DND-41 (cell line): ENCODE results near the gene ST8SIA4.

Experiments used
- ATAC-seq: fragments of 200-7000 bp; cut with Tn5 transposase; 3 replicates; pipeline ENCODE4 v1.9.1; 2021; ENCODE audit warnings: low read depth; ENCODE audit not compliant: insufficient read depth
- DNase-seq: peaks from one replicate; pipeline ENCODE4 v3.0.0-alpha.2; 2020
- H2AFZ ChIP-seq: 2 replicates; pipeline ENCODE4 v1.6.0; 2012; ENCODE audit warnings: low read depth, low read length
- H3K27ac ChIP-seq: 2 replicates; pipeline ENCODE4 v1.5.1; 2012; ENCODE audit warnings: low read length, inconsistent platforms
- H3K27me3 ChIP-seq: fragments of 200-600 bp; sonication (generic); 2 replicates; pipeline ENCODE4 v1.6.0; 2012; ENCODE audit warnings: low read length, mild to moderate bottlenecking, inconsistent platforms; ENCODE audit not compliant: insufficient read depth, poor library complexity
- H3K36me3 ChIP-seq: 2 replicates; pipeline ENCODE4 v1.5.1; 2012; ENCODE audit warnings: low read length, inconsistent platforms; ENCODE audit not compliant: insufficient read depth
- H3K4me1 ChIP-seq: 2 replicates; pipeline ENCODE4 v1.5.1; 2012; ENCODE audit warnings: mild to moderate bottlenecking, low read length; ENCODE audit not compliant: insufficient read depth
- H3K4me2 ChIP-seq: 2 replicates; pipeline ENCODE4 v1.6.0; 2012; ENCODE audit warnings: mild to moderate bottlenecking, moderate library complexity, low read length, inconsistent platforms; ENCODE audit not compliant: insufficient read depth
- H3K4me3 ChIP-seq, 2 experiments: fragments of 200-600 bp in 1 of 2; shearing (Covaris generic) in 1 of 2; 2 replicates each; pipeline ENCODE4 v1.5.1; 2012 to 2016; ENCODE audit warnings: inconsistent platforms in 2 of 2, low read length in 2 of 2, mild to moderate bottlenecking in 2 of 2, low read depth in 1 of 2, moderate library complexity in 1 of 2
- H3K79me2 ChIP-seq: 2 replicates; pipeline ENCODE4 v1.6.0; 2012; ENCODE audit warnings: low read length, inconsistent platforms; ENCODE audit not compliant: insufficient read depth
- H3K9ac ChIP-seq: 2 replicates; pipeline ENCODE4 v1.6.0; 2012; ENCODE audit warnings: low read depth, mild to moderate bottlenecking, inconsistent platforms, low read length, moderate library complexity
- H3K9me3 ChIP-seq: 2 replicates; pipeline ENCODE4 v1.5.1; 2012; ENCODE audit warnings: low read length, moderate library complexity, mild to moderate bottlenecking, inconsistent platforms; ENCODE audit not compliant: insufficient read depth, severe bottlenecking
- H4K20me1 ChIP-seq: 2 replicates; pipeline ENCODE4 v1.6.0; 2012; ENCODE audit warnings: low read length; ENCODE audit not compliant: insufficient read depth
- EZH2 ChIP-seq: IDR thresholded peaks from 3 replicates; pipeline ENCODE4 v1.6.1; 2012; ENCODE audit warnings: borderline replicate concordance, low read depth, mild to moderate bottlenecking, moderate library complexity, low read length, inconsistent platforms; ENCODE audit not compliant: severe bottlenecking
- TF ChIP-seq, protein P1 (sequence below): IDR thresholded peaks from 2 replicates; pipeline ENCODE4 v1.5.1; 2012; ENCODE audit warnings: borderline replicate concordance, low read length, moderate library complexity, mild to moderate bottlenecking; ENCODE audit not compliant: poor library complexity, severe bottlenecking; ENCODE audit errors: extremely low read depth

ST8SIA4 gene

DNA sequence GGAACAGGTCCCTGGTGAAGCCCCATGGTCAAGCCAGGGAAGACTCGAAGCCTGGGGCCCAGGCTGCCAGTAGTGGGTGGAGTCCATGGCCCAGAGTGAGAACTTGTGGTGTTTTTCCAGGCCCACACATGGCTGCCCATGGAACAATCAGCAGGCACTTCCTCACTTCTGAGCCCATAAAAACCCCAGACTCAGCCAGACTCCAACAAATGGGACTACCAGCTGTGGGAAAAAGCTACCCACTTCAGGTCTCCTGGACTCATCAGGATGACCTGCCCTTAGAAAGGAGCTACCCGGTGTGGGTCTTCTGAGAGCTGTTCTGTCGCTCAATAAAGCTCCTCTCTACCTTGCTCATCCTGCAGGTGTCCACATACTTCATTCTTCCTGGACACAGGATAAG is 108.9 kb downstream of the ST8SIA4 start:
- peaks cover 19% of the 10 kb centered on the region for H3K4me1 ChIP-seq
- H3K27ac ChIP-seq: no peak overlapping the region
- no peak overlapping the region for H3K4me2 ChIP-seq
- DNase-seq: no peak
- H3K36me3 ChIP-seq: peaks cover 11% of the 10 kb centered on the region; the same call in 1 of the 2 replicates
- H3K4me3 ChIP-seq: peak overlapping the region in 1 of 2 experiments; percentile 16; a peak in 1 of 4 replicates
- H4K20me1 ChIP-seq: no peaks in the 10 kb centered on the region
- no peak for ATAC-seq
- no peak overlapping the region for H2AFZ ChIP-seq
- no peak overlapping the region for H3K9ac ChIP-seq
- TF ChIP-seq, protein P1, sequence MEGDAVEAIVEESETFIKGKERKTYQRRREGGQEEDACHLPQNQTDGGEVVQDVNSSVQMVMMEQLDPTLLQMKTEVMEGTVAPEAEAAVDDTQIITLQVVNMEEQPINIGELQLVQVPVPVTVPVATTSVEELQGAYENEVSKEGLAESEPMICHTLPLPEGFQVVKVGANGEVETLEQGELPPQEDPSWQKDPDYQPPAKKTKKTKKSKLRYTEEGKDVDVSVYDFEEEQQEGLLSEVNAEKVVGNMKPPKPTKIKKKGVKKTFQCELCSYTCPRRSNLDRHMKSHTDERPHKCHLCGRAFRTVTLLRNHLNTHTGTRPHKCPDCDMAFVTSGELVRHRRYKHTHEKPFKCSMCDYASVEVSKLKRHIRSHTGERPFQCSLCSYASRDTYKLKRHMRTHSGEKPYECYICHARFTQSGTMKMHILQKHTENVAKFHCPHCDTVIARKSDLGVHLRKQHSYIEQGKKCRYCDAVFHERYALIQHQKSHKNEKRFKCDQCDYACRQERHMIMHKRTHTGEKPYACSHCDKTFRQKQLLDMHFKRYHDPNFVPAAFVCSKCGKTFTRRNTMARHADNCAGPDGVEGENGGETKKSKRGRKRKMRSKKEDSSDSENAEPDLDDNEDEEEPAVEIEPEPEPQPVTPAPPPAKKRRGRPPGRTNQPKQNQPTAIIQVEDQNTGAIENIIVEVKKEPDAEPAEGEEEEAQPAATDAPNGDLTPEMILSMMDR: no peak
- TF ChIP-seq EZH2: no peak
- H3K9me3 ChIP-seq: peaks cover 22% of the 10 kb centered on the region
- no peaks in the 10 kb centered on the region for H3K79me2 ChIP-seq
- no peaks in the 10 kb centered on the region for H3K27me3 ChIP-seq

DNA sequence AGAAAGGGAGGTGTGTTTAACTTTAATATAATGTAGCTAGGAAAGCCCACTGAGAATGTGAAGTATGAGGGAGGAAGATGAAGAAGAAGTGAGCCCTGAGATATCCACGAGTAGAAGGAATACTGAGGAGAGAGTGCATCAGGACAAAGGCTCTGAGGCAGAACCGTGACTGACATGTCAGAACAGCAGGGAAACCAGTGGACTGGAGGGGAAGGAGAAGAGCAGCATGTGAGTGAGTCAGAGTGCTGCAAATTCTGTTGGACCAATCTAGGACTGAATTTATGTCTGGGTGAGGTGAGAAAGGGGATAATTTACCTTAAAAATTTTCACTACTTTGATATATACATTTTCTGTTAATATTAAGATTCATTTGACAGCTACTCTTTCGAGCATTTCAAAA is 110.3 kb downstream of the ST8SIA4 start:
- DNase-seq (no peak), ATAC-seq (no peak)
- no peak for TF ChIP-seq EZH2
- TF ChIP-seq, protein P1: no peak
- no peaks in the 10 kb centered on the region for H3K27me3 ChIP-seq
- no peaks in the 10 kb centered on the region for H4K20me1 ChIP-seq
- no peak overlapping the region for H2AFZ ChIP-seq
- H3K36me3 ChIP-seq: peaks cover 11% of the 10 kb centered on the region; the same call in 1 of the 2 replicates
- H3K9ac ChIP-seq: no peak overlapping the region
- no peaks in the 10 kb centered on the region for H3K79me2 ChIP-seq
- H3K27ac ChIP-seq: no peak overlapping the region
- no peak overlapping the region for H3K4me3 ChIP-seq
- H3K4me1 ChIP-seq: peaks cover 21% of the 10 kb centered on the region
- peaks cover 22% of the 10 kb centered on the region for H3K9me3 ChIP-seq
- no peak overlapping the region for H3K4me2 ChIP-seq

DNA sequence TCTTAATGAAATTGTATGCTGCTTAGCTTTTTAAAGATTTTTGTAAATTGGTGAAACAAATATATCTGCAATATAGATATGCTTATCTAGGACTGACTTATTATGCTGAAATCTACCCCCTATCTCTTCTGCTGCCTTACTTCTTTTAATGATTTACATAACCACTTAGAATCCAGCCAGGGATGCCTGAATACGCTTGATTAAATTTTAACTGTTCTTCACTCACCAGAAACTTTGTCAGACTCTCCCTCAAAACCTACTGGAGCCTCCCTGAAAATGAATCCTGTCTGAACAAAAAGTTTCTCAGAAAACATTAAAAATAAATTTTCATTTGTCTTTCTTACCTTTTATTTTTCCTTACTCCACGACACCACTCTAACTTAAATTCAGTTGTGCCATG is 111.7 kb downstream of the ST8SIA4 start:
- TF ChIP-seq, protein P1: no peak
- no peak for TF ChIP-seq EZH2
- no peaks in the 10 kb centered on the region for H3K27me3 ChIP-seq
- H3K4me1 ChIP-seq: peaks cover 21% of the 10 kb centered on the region
- no peaks in the 10 kb centered on the region for H3K79me2 ChIP-seq
- H4K20me1 ChIP-seq: no peaks in the 10 kb centered on the region
- no peak overlapping the region for H3K4me3 ChIP-seq
- no peak overlapping the region for H3K9ac ChIP-seq
- H2AFZ ChIP-seq: no peak overlapping the region; the same call in 1 of the 2 replicates
- peaks cover 22% of the 10 kb centered on the region for H3K9me3 ChIP-seq
- no peak overlapping the region for H3K27ac ChIP-seq
- peaks cover 11% of the 10 kb centered on the region; the same call in 1 of the 2 replicates for H3K36me3 ChIP-seq
- no peak overlapping the region for H3K4me2 ChIP-seq
- ATAC-seq (no peak), DNase-seq (no peak)

- H3K79me2 ChIP-seq: no peaks in the 10 kb centered on the region
- H3K4me3 ChIP-seq: no peak overlapping the region
- ATAC-seq: no peak
- DNase-seq: no peak
- peaks cover 21% of the 10 kb centered on the region for H3K4me1 ChIP-seq
- no peak overlapping the region; the same call in 1 of the 2 replicates for H3K9ac ChIP-seq
- H3K4me2 ChIP-seq: peak overlapping the region; percentile 32; the same call in 1 of the 2 replicates
- H3K36me3 ChIP-seq: peaks cover 11% of the 10 kb centered on the region; the same call in 1 of the 2 replicates
- H3K9me3 ChIP-seq: peaks cover 22% of the 10 kb centered on the region
- no peaks in the 10 kb centered on the region for H4K20me1 ChIP-seq
- H3K27me3 ChIP-seq: no peaks in the 10 kb centered on the region
- H2AFZ ChIP-seq: no peak overlapping the region; the same call in 1 of the 2 replicates
- H3K27ac ChIP-seq: peak overlapping the region; percentile 61; the same call in 1 of the 2 replicates
- no peak for TF ChIP-seq EZH2
- TF ChIP-seq, protein P1: no peak
These were observed 112.1 kb downstream of the ST8SIA4 start for GRCh38 chr5:100790951-100791350.
